GM19467 (cell line): ENCODE results near the gene PLEKHH1.
A peak's percentile ranks its signal among the peaks of the same experiment; 100 is the strongest.

ENCODE experiments used
- ATAC-seq: cut with Tn5 transposase; IDR thresholded peaks from one replicate; pipeline ENCODE4 v1.9.1; 2021; ENCODE audit warnings: mild to moderate bottlenecking, moderate library complexity; ENCODE audit not compliant: unreplicated experiment

The PLEKHH1 gene

DNA sequence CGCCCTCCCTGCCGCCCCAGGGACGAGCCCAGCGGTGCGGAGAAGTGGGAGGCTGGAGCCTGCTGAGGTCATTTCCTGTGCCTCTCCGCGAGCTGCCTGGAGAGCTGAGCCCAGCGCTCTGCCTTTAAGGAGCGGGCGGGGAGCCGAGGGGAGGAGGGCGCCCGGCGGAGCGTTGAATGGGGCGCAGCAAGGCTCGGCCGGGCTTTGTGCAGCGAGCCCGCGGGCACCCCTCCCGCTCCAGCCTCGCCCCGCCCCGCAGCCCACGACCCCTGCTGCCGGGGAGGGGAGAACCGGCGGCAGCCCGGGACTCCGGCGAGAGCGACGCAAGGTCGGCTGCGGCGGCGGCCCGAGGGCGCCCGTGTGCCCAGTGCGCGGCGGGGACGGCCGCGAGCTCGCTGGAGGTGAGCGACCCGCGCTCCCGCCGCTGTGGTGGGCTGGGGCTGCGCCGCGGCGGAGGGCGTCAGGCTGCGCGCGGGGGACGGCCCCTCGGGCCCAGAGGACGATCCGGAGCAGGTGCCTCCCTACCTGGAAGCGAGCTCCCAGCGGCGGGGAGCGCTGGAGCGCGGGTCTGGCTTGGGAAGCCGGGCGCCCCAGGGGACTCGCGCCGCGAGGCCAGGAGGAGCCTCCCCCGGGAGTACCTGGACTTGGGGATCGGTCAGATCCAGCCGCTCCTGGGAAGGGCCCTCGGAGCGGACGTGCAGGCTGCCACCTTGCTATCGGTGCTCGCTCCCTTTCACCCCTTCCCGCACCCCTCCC, at the start of gene PLEKHH1:
Gene PLEKHH1 (plus strand): TSS at position 293 of the 756 bp plus-strand sequence. CDS start 8,578 bp downstream, outside the sequence.
- ATAC-seq, result peak; percentile 70

DNA sequence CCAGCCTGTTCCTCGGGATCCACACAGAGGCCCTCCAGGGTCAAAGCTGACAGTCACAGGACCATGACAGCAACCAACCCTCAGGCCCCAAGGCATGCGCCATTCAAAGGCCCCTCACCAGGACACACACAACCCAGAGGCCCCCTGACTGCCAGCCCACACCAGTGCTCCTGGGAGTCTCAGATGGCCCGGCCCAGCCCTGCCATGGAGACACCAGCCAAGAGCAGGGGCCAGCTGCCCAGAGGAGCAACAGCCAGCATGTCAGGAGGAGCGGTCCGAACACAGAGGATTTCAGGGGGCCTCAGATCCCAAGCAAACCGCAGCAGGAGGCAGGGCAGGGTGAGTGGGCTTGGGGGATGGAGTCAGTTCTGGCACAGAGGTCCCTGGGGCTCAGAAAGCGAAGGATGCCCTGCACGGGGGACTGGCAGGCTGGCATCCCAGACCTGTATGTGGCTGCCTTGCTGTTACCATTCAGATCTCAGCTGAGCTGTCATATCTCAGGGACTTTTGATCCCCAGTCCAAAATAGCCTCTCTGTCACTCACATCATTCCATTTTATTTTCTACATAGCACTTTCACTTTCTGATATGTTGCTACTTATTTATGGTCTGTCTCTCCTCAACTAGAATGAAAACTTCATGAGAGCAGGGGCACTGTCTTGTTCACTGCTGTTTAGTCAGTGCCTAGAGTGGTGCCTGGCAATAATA, 49.4 kb upstream of the PLEKHH1 start:
- ATAC-seq, result no peak

- no peak for ATAC-seq
Measured at GRCh38 chr14:67485501-67486095, 47.5 kb upstream of the PLEKHH1 start.

DNA sequence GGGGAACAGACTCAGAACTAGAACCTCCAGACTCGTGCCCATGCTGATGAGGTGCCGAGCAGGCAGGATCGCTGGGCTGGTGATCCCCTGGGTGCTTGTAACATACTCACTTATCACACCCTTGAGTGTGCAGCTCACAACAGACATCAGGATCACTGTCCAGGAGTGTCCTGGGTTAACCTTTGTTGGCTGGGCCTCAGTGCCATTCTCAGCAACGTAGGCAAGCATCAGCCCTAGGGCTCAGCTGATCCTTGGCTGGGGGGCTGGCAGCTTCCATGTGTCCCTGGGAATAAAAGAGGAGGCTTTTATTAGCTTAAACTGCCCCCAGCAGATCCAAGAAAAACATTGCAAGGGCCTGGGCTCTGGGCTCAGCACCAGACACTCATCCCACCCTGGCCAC, 46.2 kb upstream of the PLEKHH1 start:
- ATAC-seq, result no peak

- ATAC-seq, result no peak
Measured at GRCh38 chr14:67487332-67487731, 45.8 kb upstream of the PLEKHH1 start.

- ATAC-seq, result peak; percentile 91
Measured at GRCh38 chr14:67487937-67488893, 44.9 kb upstream of the PLEKHH1 start, which contains the start of gene TMEM229B. TSS of gene TMEM229B (minus strand) at chr14:67488721. CDS start at chr14:67473923, 14,798 bp downstream.

DNA sequence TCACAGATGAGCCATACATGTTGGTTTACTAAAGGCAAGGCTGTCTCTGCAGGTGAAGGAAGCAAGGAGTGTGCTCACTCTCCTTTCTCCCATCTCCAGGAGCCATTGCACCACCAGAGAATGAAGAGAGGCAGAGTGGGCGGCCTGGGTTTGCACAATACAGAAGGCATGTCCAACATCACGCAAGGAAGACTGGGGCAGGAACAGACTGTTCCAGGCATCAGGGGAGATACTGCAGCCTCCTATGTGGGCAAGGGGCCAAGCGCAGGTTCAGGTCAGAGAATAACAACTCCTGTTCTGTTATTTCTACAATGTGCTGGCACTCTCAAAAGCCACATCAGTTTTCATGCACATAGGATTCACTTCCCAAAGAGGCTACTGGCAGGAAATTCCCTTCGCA, 42.9 kb upstream of the PLEKHH1 start:
- ATAC-seq, result no peak

GRCh38 chr14:67491285-67491684, 41.8 kb upstream of the PLEKHH1 start:
- no peak for ATAC-seq

DNA sequence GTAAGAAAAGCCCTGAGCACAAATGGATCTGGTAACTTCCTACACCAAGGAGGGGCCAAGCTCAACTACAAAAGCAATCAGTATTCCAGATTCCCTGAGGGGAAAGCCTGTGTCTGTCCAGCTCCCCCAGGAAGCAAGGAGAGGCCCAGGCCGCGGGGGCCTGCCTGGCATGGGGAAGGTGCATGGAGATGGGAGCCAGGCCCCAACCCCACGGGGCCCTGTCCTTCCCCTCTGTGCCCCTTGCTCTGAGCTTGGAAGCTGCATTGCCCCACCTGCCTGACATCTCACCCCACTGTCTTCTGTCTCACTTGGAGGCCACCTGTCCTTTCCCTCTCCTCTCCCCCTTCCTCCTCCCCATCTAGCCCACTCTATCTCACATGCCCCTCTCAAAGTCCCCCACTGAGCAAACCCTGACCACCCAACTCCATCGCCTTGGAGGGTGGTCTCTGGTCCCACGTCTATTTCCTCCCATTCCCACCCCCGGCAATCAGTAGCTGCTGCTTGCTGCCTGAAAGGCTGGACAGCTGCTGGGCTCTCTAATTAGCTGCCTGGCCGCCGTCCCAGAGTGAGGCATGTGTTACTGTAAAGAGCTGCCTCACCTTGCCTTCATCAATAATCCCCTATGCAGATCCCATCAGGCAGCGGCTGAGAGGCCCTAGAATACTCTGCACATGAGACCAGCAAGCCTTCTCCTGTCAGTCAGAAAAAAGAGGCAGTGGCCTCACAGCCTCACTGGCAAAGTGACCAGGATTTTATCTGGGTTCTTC, 41.2 kb upstream of the PLEKHH1 start:
- no peak for ATAC-seq

DNA sequence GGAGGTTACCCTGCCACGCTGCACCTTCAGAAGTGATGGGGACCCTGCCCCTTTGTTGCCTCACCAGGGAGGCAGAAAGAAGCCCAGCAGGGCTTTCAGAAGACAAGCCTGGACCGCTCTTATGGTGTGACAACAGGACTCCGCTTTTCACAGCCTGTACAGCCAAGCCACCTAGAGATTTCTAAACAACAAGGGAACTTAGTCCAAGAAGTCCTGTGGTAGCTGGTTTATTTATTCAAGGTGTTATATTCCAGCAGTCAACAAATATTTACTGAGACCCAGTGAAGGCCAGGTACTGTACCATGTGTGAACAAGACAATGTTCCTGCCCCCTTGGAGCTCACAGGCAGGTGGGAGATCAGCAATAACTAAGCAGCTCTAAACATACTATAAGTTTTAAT, 40.6 kb upstream of the PLEKHH1 start:
- ATAC-seq, result no peak

DNA sequence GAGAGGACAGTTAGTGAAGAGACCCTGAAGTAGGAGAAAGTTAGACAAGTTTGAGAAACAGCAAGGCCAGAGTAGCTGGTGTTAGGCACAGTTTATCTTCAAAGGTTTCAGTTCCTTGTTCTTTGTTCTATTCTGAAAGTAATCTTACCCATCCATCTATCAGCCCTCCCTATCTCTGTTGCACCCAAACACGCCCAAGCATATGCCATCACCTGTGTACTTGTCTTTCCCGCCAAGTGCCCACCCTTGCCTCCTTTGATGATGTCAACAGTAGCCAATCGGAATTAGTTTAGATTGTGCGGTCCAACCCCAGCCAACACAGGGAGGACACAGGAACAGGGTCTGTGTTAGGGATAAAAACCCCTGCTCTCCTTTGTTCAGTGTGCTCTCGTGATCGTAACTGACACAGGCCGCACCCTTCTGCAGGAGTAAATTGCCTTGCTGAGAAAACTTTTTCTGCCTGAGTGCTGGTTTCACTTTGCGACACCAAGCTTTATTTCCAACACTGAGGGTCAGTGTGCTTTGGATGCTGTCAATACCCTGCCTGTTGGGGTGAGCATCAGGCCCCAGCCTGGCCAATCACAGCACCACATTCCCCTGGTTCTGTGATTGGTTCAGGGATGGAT, 39.9 kb upstream of the PLEKHH1 start:
- ATAC-seq, result no peak

DNA sequence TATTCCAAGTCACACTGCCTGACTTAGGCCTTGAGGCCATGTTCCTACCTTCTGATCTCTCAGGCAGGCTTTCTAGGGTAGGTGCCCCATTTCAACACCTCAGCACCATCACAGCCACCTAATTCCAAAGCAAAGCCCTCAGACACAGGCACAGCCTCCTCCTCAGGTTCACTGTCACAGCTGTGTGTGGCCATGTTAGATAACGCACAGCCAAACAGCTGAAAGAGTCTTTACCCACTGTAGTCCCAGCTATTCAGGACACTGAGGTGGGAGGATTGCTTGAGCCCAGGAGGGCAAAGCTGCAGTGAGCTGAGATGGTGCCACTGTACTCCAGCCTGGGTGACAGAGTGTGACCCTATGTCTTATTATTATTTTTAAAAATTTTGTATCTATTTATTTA, 37.3 kb upstream of the PLEKHH1 start:
- no peak for ATAC-seq

DNA sequence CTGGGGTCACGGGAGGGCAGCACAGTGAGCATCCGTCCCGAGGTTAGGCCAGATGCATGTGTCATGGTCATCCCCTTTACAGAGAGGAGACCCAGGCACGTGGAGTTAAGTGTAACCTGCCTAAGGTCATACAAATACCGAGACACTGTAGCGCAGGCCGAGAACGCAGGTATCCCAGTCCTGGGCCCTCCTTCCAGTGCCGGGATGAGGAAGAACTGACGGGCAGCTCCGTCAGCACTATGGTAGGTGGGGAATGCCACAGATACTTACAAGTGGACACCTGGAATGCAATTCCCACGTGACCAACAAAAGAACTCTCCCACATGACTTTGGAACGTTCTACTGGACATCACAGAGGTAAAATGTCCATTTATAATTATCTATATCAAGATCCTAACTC, 35.9 kb upstream of the PLEKHH1 start:
- ATAC-seq, result no peak

GRCh38 chr14:67497716-67498115, 35.4 kb upstream of the PLEKHH1 start:
- ATAC-seq, result no peak

- no peak for ATAC-seq
Measured at GRCh38 chr14:67500981-67501380, 32.1 kb upstream of the PLEKHH1 start.

- ATAC-seq, result no peak
Measured at GRCh38 chr14:67501670-67502069, 31.4 kb upstream of the PLEKHH1 start.

DNA sequence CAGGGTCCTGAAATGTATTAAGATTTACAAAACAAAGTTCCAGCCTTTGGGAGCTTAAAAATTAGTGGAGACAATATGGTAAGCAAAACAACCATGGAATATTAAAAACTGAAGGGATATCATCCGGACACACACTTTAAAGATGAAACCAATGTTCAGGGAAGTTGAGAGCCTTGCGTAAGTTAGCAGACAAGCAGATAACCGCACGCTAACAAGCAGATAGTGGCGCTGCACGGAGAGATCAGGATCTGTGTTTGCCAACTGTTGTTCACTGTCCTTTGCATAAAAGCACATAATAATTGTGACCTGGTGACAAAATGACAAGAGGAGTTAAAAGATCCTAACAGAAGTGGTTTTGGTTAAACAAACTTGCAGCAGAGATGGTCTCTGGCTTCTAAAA, 30.2 kb upstream of the PLEKHH1 start:
- no peak for ATAC-seq

DNA sequence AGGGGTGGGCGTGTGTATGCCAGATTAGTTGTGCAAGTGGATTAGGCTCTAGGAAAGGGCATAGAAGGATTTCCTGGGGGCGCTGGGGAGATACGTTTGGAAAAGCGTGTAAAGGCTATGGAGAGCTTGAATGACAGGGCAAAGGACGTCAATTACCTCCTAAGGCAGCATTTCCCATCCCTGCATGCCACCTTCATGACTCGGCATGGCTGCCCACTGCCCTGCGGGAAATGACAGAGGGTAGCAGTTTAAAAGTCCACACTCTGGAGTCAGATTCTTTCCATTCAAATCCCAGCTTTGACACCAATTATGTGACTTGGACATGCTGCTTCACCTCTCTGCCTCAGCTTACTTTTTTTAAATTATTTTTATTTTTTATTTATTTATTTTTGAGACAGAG, 29.8 kb upstream of the PLEKHH1 start:
- no peak for ATAC-seq

DNA sequence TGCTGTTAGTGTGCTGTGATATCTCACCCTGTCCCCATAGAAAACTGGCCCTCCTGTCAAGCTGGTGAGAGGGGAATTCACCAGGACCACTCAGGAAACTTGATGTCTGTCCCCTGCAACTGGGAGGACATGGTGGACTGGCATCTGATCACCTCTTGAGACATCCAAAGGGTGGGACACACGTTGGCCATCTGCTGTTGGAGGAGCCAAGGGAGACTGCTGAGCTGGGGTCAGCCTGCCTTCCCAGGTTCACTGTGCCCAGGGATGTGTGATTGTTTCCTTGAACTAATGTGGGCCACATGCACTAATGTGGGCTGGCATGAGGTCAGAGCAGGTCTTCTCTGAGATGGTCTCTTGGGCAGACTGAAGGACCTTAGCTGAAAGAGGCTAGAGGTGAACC, 27.8 kb upstream of the PLEKHH1 start:
- ATAC-seq, result no peak

- ATAC-seq, result no peak
Measured at GRCh38 chr14:67508956-67509355, 24.1 kb upstream of the PLEKHH1 start.
